GM10847 (cell line): ENCODE data around the gene CAMK2D.

Experiments used
- POLR2A ChIP-seq: IDR thresholded peaks from 2 replicates; pipeline ENCODE4 v1.6.1; 2011; ENCODE audit not compliant: insufficient read length; ENCODE audit errors: extremely low read depth

Gene CAMK2D

GRCh38 chr4:113711883-113712662, 49.5 kb downstream of the CAMK2D start:
- TF ChIP-seq POLR2A, result no peak

- TF ChIP-seq POLR2A, result no peak
Observed at GRCh38 chr4:113708250-113708649, 53.3 kb downstream of the CAMK2D start.

- no peak for TF ChIP-seq POLR2A
Observed at GRCh38 chr4:113707048-113707447, 54.5 kb downstream of the CAMK2D start.

- no peak for TF ChIP-seq POLR2A
Observed at GRCh38 chr4:113701169-113701568, 60.4 kb downstream of the CAMK2D start.

- TF ChIP-seq POLR2A, result no peak
Observed at GRCh38 chr4:113700602-113701150, 60.9 kb downstream of the CAMK2D start.

GRCh38 chr4:113699772-113700171, 61.8 kb downstream of the CAMK2D start:
- TF ChIP-seq POLR2A, result no peak

GRCh38 chr4:113697429-113697828, 64.1 kb downstream of the CAMK2D start:
- no peak for TF ChIP-seq POLR2A

GRCh38 chr4:113695328-113696169, 66.0 kb downstream of the CAMK2D start:
- TF ChIP-seq POLR2A, result no peak

GRCh38 chr4:113694008-113694407, 67.5 kb downstream of the CAMK2D start:
- TF ChIP-seq POLR2A, result no peak

GRCh38 chr4:113692809-113693411, 68.6 kb downstream of the CAMK2D start:
- TF ChIP-seq POLR2A, result no peak

- no peak for TF ChIP-seq POLR2A
Observed at GRCh38 chr4:113691676-113692075, 69.9 kb downstream of the CAMK2D start.

GRCh38 chr4:113689394-113689793, 72.1 kb downstream of the CAMK2D start:
- no peak for TF ChIP-seq POLR2A

GRCh38 chr4:113687067-113687718, 74.3 kb downstream of the CAMK2D start:
- no peak for TF ChIP-seq POLR2A

GRCh38 chr4:113684534-113685091, 76.9 kb downstream of the CAMK2D start:
- no peak for TF ChIP-seq POLR2A
